Mesendoderm (in vitro differentiated cells): ENCODE results near the gene GAPT.
"Not testable (repeated sequence)": the region's sequence is repeated elsewhere in the genome, so short reads cannot be mapped to it uniquely, and the experiment has no call there.

Experiments used
- DNase-seq: peaks from one replicate; pipeline ENCODE4 v3.0.0; 2013
- H2AK5ac ChIP-seq: 2 replicates; pipeline ENCODE4 v1.6.1; 2013; ENCODE audit warnings: low read length, inconsistent platforms
- H2BK120ac ChIP-seq: 2 replicates; pipeline ENCODE4 v1.6.1; 2013; ENCODE audit warnings: low read depth, mild to moderate bottlenecking, low read length, moderate library complexity, mixed read lengths
- H2BK15ac ChIP-seq: replicated peaks from 2 replicates; pipeline ENCODE4 v1.6.1; 2013; ENCODE audit warnings: low read depth, mild to moderate bottlenecking, moderate library complexity
- H2BK5ac ChIP-seq: 2 replicates; pipeline ENCODE4 v1.6.1; 2013; ENCODE audit warnings: low read length, inconsistent platforms
- H3K18ac ChIP-seq: 2 replicates; pipeline ENCODE4 v1.6.1; 2013; ENCODE audit warnings: mild to moderate bottlenecking, low read length, mixed read lengths
- H3K23ac ChIP-seq: one replicate; pipeline ENCODE4 v1.6.1; 2013; ENCODE audit warnings: low read length
- H3K27ac ChIP-seq: 2 replicates; pipeline ENCODE4 v1.5.1; 2013; ENCODE audit warnings: low read depth, mild to moderate bottlenecking, inconsistent platforms, low read length, moderate library complexity
- H3K27me3 ChIP-seq: 2 replicates; pipeline ENCODE4 v1.6.1; 2013; ENCODE audit warnings: low read length, control low read depth, mild to moderate bottlenecking, inconsistent platforms; ENCODE audit not compliant: insufficient read depth, poor library complexity
- H3K36me3 ChIP-seq: 2 replicates; pipeline ENCODE4 v1.6.1; 2013; ENCODE audit warnings: low read length, inconsistent platforms; ENCODE audit not compliant: control insufficient read depth, insufficient read depth
- H3K4ac ChIP-seq: one replicate; pipeline ENCODE4 v1.6.1; 2013; ENCODE audit warnings: low read depth, mild to moderate bottlenecking, low read length, moderate library complexity
- H3K4me1 ChIP-seq: 2 replicates; pipeline ENCODE4 v1.6.1; 2013; ENCODE audit warnings: low read depth, low read length, inconsistent platforms; ENCODE audit not compliant: control insufficient read depth
- H3K4me2 ChIP-seq: 2 replicates; pipeline ENCODE4 v1.6.1; 2013; ENCODE audit warnings: low read length
- H3K4me3 ChIP-seq: 2 replicates; pipeline ENCODE4 v1.5.1; 2013; ENCODE audit warnings: mild to moderate bottlenecking, low read length
- H3K56ac ChIP-seq: one replicate; pipeline ENCODE4 v1.6.1; 2013; ENCODE audit warnings: low read length
- H3K79me1 ChIP-seq: 2 replicates; pipeline ENCODE4 v1.6.1; 2013; ENCODE audit warnings: low read length, inconsistent platforms
- H3K79me2 ChIP-seq: 2 replicates; pipeline ENCODE4 v1.6.1; 2013; ENCODE audit warnings: mild to moderate bottlenecking, low read length; ENCODE audit not compliant: control insufficient read depth, insufficient read depth
- H3K9ac ChIP-seq: 2 replicates; pipeline ENCODE4 v1.6.1; 2013; ENCODE audit warnings: low read length, inconsistent platforms
- H4K5ac ChIP-seq: one replicate; pipeline ENCODE4 v1.6.1; 2013; ENCODE audit warnings: low read length
- H4K8ac ChIP-seq: one replicate; pipeline ENCODE4 v1.6.1; 2013; ENCODE audit warnings: low read depth, mild to moderate bottlenecking, control low read depth, low read length, moderate library complexity
- WGBS: extraction: QIAGEN DNeasy Blood & Tissue Kit; methylation state at CpG from one replicate; pipeline ENCODE4 v1.1.7; 2013; ENCODE audit warnings: low lambda C conversion rate, missing lambda C conversion rate; ENCODE audit not compliant: insufficient coverage; ENCODE audit errors: extremely low coverage; 5-methylcytosine and 5-hydroxymethylcytosine counted together

The GAPT gene

DNA sequence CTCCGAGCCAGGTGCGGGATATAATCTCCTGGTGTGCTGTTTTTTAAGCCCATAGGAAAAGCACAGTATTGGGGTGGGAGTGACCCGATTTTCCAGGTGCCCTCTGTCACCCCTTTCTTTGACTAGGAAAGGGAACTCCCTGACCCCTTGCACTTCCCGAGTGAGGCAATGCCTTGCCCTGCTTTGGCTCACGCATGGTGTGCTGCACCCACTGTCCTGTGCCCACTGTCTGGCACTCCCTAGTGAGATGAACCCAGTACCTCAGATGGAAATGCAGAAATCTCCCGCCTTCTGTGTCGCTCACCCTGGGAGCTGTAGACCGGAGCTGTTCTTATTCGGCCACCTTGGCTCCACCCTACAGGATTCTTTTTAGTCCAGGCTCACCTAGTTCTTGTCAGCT is 50.7 kb downstream of the GAPT start:
- H3K9ac ChIP-seq, H2BK15ac ChIP-seq, H3K4me3 ChIP-seq, H3K79me2 ChIP-seq, H3K27ac ChIP-seq, H3K27me3 ChIP-seq, H3K79me1 ChIP-seq, H3K4ac ChIP-seq, H3K4me2 ChIP-seq, H2BK120ac ChIP-seq, H4K8ac ChIP-seq, H4K5ac ChIP-seq, H2BK5ac ChIP-seq, H2AK5ac ChIP-seq, DNase-seq, H3K18ac ChIP-seq, H3K4me1 ChIP-seq, H3K56ac ChIP-seq, H3K23ac ChIP-seq, H3K36me3 ChIP-seq: not testable (repeated sequence)
- no CpG with 5 or more reads among the region's 9 CpGs for WGBS

DNA sequence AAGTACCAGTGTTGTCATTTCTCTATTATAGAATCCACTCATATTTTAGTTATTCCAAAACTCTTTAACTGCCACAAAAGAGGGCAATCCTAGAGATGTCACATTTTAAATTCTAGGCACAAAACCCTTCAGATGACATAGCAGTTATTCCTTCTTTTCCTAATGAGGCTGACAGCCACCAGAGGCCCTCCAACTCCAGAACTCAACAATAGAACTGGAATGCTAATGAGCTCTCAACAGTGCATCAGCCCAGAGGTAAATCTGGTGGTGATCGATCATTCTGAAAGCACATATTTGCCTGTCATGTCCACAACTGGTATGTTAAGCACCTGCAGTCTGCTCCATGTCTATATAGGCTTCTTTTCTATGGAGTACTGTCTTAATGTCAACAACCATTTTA is 51.5 kb downstream of the GAPT start:
- no peak overlapping the region for H3K4me2 ChIP-seq

DNA sequence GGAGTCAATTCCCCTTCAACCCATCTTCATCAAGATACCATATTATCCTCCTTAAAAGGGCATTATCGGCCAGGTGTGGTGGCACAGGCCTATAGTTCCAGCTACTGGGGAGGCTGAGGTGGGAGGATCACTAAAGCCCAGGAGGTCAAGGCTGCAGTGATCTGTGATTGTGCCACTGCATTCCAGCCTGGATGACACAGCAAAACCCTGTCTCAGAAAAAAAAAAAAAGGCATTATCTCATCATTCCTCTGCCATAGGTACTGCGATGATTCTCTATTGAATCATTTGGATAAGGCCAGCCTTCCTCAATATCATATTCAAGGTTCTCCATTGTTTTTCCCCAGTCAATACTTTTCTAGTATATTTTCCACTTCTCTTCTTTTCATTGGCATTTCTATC is 52.5 kb downstream of the GAPT start:
- Histone ChIP-seq H3K79me2 (no peaks in the 10 kb centered on the region), H2BK5ac (no peak overlapping the region), H3K9ac (no peak overlapping the region), H3K79me1 (no peaks in the 10 kb centered on the region), H3K4me2 (no peak overlapping the region), H4K8ac (no peak overlapping the region), H3K18ac (no peak overlapping the region), H3K36me3 (no peaks in the 10 kb centered on the region), H2BK120ac (no peak overlapping the region), H3K56ac (no peak overlapping the region), H3K23ac (no peak overlapping the region), H2AK5ac (no peak overlapping the region), H3K4me3 (no peak overlapping the region), H3K27me3 (no peaks in the 10 kb centered on the region), H3K4me1 (no peaks in the 10 kb centered on the region), H2BK15ac (no peak overlapping the region), H4K5ac (no peak overlapping the region), H3K27ac (no peak overlapping the region), H3K4ac (no peak overlapping the region)
- no CpG with 5 or more reads among the region's 2 CpGs for WGBS
- peak; percentile 13 for DNase-seq

More for the DNA sequence above, 51.5 kb downstream of the GAPT start:
- WGBS = no CpG with 5 or more reads among the region's 1 CpG
- no peak overlapping the region for H3K18ac ChIP-seq
- no peak overlapping the region for H3K4ac ChIP-seq
- H2BK120ac ChIP-seq = no peak overlapping the region
- no peaks in the 10 kb centered on the region for H3K79me2 ChIP-seq
- no peak overlapping the region for H2BK5ac ChIP-seq
- no peak overlapping the region for H3K9ac ChIP-seq
- no peak overlapping the region for H2AK5ac ChIP-seq
- no peaks in the 10 kb centered on the region for H3K79me1 ChIP-seq
- H3K27ac ChIP-seq = no peak overlapping the region
- H3K56ac ChIP-seq = no peak overlapping the region
- no peaks in the 10 kb centered on the region for H3K4me1 ChIP-seq
- H4K8ac ChIP-seq = no peak overlapping the region
- H3K27me3 ChIP-seq = no peaks in the 10 kb centered on the region
- H3K36me3 ChIP-seq = no peaks in the 10 kb centered on the region
- H3K23ac ChIP-seq = no peak overlapping the region
- H2BK15ac ChIP-seq = no peak overlapping the region
- H4K5ac ChIP-seq = no peak overlapping the region
- no peak for DNase-seq
- no peak overlapping the region for H3K4me3 ChIP-seq

DNA sequence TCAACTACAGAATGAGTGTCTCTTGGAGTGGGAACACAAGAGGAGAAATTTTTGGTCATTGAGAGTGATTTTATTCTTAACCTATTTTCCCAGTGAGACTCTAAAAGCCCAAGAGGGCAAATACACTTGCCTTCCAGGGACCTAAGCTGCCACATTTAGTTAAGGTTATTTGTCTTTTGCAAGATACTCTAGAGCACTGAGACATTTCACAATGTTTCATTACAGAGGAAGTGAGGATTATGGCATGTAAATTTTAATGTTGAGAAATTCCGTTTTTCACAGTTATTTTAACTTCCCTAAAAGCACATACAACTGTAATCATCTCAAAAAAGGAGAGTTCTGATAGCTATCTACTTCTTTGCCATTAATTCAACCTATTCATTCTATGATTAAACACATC is 53.0 kb downstream of the GAPT start:
- WGBS = no CpG with 5 or more reads among the region's 1 CpG
- no peak overlapping the region for H3K9ac ChIP-seq

DNA sequence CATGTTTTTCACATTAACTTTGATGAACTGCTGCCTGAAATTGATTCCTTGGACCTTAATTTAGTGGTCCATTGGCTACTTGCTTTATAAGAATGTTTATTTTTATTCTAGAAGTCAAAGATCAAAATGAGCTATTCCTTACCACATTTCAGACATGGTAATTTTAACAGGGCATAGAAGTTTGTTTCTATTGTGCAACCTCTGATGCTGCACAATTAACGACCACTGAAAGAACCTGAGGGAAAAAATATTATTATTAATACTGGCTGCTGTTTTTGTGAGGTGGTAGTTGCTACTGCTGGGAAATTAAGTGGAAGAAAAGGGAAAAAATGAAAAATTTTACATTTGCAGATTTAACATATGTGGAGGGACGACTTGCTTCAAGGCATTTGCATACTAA is 53.7 kb downstream of the GAPT start:
- no peak overlapping the region for H2BK5ac ChIP-seq
- no peak overlapping the region for H3K23ac ChIP-seq
- no peaks in the 10 kb centered on the region for H3K36me3 ChIP-seq
- no peak overlapping the region for H3K4ac ChIP-seq
- H3K4me1 ChIP-seq = no peaks in the 10 kb centered on the region
- H3K56ac ChIP-seq = no peak overlapping the region
- H4K5ac ChIP-seq = no peak overlapping the region
- no peaks in the 10 kb centered on the region for H3K79me1 ChIP-seq
- no CpG with 5 or more reads among the region's 2 CpGs for WGBS
- no peaks in the 10 kb centered on the region for H3K27me3 ChIP-seq
- no peak overlapping the region for H3K18ac ChIP-seq
- H3K79me2 ChIP-seq = no peaks in the 10 kb centered on the region
- H3K9ac ChIP-seq = no peak overlapping the region
- H2BK15ac ChIP-seq = no peak overlapping the region
- H3K27ac ChIP-seq = no peak overlapping the region
- no peak overlapping the region for H3K4me3 ChIP-seq
- H2BK120ac ChIP-seq = no peak overlapping the region
- no peak overlapping the region for H3K4me2 ChIP-seq
- no peak for DNase-seq
- no peak overlapping the region for H4K8ac ChIP-seq
- no peak overlapping the region for H2AK5ac ChIP-seq

More for the DNA sequence above, 53.0 kb downstream of the GAPT start:
- Histone ChIP-seq H3K18ac (no peak overlapping the region), H3K27me3 (no peaks in the 10 kb centered on the region), H3K36me3 (no peaks in the 10 kb centered on the region), H3K4me3 (no peak overlapping the region), H3K4me2 (no peak overlapping the region), H4K8ac (no peak overlapping the region), H2BK120ac (no peak overlapping the region), H3K23ac (no peak overlapping the region), H3K27ac (no peak overlapping the region), H3K4ac (no peak overlapping the region), H4K5ac (no peak overlapping the region), H2AK5ac (no peak overlapping the region), H3K56ac (no peak overlapping the region), H3K79me1 (no peaks in the 10 kb centered on the region), H3K4me1 (no peaks in the 10 kb centered on the region), H3K79me2 (no peaks in the 10 kb centered on the region), H2BK15ac (no peak overlapping the region), H2BK5ac (no peak overlapping the region)
- no peak for DNase-seq

DNA sequence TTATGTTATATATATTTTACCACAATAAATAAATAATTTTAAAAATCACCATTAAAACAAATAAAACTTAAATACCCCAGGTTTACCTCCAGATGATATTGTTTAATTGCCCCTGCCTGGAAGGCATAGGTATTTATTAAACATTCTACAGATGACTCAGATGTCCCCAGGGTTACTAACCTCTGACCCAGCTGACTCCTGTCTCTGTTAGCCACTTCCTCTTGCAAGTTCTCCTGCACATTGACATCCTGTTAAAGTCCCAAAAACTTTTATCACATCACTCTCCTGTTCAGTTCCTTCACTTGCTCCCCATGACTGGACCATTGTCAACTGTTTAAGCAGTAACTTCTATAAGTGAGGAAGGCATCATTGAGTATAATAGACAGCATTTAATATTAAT is 54.7 kb downstream of the GAPT start:
- Histone ChIP-seq H3K79me2 (no peaks in the 10 kb centered on the region), H3K4me1 (no peaks in the 10 kb centered on the region), H4K5ac (no peak overlapping the region), H2BK120ac (no peak overlapping the region), H3K27me3 (no peaks in the 10 kb centered on the region), H2BK15ac (no peak overlapping the region), H3K4me3 (no peak overlapping the region), H3K4me2 (no peak overlapping the region), H3K56ac (no peak overlapping the region), H2BK5ac (no peak overlapping the region), H4K8ac (no peak overlapping the region), H3K18ac (no peak overlapping the region), H3K36me3 (no peaks in the 10 kb centered on the region), H3K27ac (no peak overlapping the region), H3K23ac (no peak overlapping the region), H2AK5ac (no peak overlapping the region), H3K9ac (no peak overlapping the region), H3K79me1 (no peaks in the 10 kb centered on the region), H3K4ac (no peak overlapping the region)
- DNase-seq = peak; percentile 55
